K562 (cell line): Measurements from ENCODE around the gene PPM1E. TPM values are rescaled to one million over a fixed set of nuclear protein-coding genes. Genes with fewer than 3 reads are reported as not detected.

Experiments
- ATAC-seq: fragments of 200-7000 bp; cut with Tn5 transposase; 3 replicates; pipeline ENCODE4 v1.9.1; 2020; ENCODE audit warnings: moderate library complexity
- BruUV-seq: library from RNA; stranded (reverse); fragments of 400-500 nt; replicated peaks from 2 replicates; lab custom pipeline; 2021; lab: Mats Ljungman, UMichigan
- CTCF ChIA-PET: fragments of 300-600 bp; formaldehyde crosslinking; extraction: SDS; loops from one replicate; lab custom pipeline; 2021; ENCODE audit warnings: low intra/inter-chr PET ratio; lab: Yijun Ruan, JAX
- POLR2A ChIA-PET: fragments of 300-600, 350-650 bp; sonication (Branson Sonifier 250); formaldehyde crosslinking; extraction: SDS; loops from one replicate; lab custom pipeline; 2021; ENCODE audit warnings: antibody characterized with exemption, inconsistent platforms; lab: Yijun Ruan, JAX
- DNase-seq, 4 experiments: peaks; one replicate each; pipeline versions ENCODE4 v3.0.0 to v3.0.0-alpha.2; 2011 to 2018; ENCODE audit warnings: low spot score in 3 of 4, mixed read lengths in 3 of 4; ENCODE audit errors: extremely low read depth in 1 of 4
- FAIRE-seq: peaks from 2 replicates; lab custom pipeline; 2011; peaks lifted over from hg19 to GRCh38; lab: Jason Lieb, UNC
- H2AFZ ChIP-seq: 2 replicates; pipeline ENCODE4 v1.6.0; 2011; ENCODE audit warnings: low read depth, low read length, control low read depth, inconsistent platforms
- H3K27ac ChIP-seq: fragments of 200-600 bp; 3 replicates; pipeline ENCODE4 v1.8.0; 2011; ENCODE audit warnings: low read depth, mild to moderate bottlenecking, control low read depth, inconsistent platforms, low read length, moderate library complexity, mixed read lengths; ENCODE audit errors: extremely low read depth
- H3K27me3 ChIP-seq, 2 experiments: fragments of 300-600 bp in 1 of 2; 2 replicates in 1 of 2; 3 replicates in 1 of 2; pipeline versions ENCODE4 v1.6.0 to v1.8.0; 2011; ENCODE audit warnings: inconsistent platforms in 2 of 2, low read length in 2 of 2, mild to moderate bottlenecking in 1 of 2, mixed read lengths in 1 of 2, moderate library complexity in 1 of 2; ENCODE audit not compliant: control insufficient read depth in 2 of 2, insufficient read depth in 2 of 2
- H3K36me3 ChIP-seq: fragments of 300-600 bp; 3 replicates; pipeline ENCODE4 v1.8.0; 2011; ENCODE audit warnings: mild to moderate bottlenecking, low read length, inconsistent platforms; ENCODE audit not compliant: control insufficient read depth, insufficient read depth
- H3K4me1 ChIP-seq, 2 experiments: fragments of 200-600 bp in 1 of 2; replicated peaks in 1 of 2; 2 replicates in 1 of 2; 3 replicates in 1 of 2; pipeline versions ENCODE4 v1.5.1 to v1.8.0; 2011; ENCODE audit warnings: inconsistent platforms in 2 of 2, low read length in 2 of 2, mild to moderate bottlenecking in 1 of 2, mixed read lengths in 1 of 2, moderate library complexity in 1 of 2; ENCODE audit not compliant: control insufficient read depth in 2 of 2, insufficient read depth in 2 of 2
- H3K4me2 ChIP-seq: 2 replicates; pipeline ENCODE4 v1.6.1; 2011; ENCODE audit warnings: low read length, control low read depth, inconsistent platforms, mixed read lengths; ENCODE audit not compliant: insufficient read depth
- H3K4me3 ChIP-seq: fragments of 200-600 bp; sonication (generic), shearing (Covaris generic); 2 replicates; pipeline ENCODE4 v1.5.1; 2016; ENCODE audit warnings: control low read depth, inconsistent platforms
- H3K79me2 ChIP-seq: fragments of 200-600 bp; 3 replicates; pipeline ENCODE4 v1.8.0; 2011; ENCODE audit warnings: low read length, inconsistent platforms; ENCODE audit not compliant: control insufficient read depth, insufficient read depth
- H3K9ac ChIP-seq, 2 experiments: 2 replicates each; pipeline versions ENCODE4 v1.6.0 to v1.6.1; 2011; ENCODE audit warnings: low read depth in 2 of 2, low read length in 2 of 2, control low read depth in 1 of 2, inconsistent platforms in 1 of 2, mild to moderate bottlenecking in 1 of 2, mixed read lengths in 1 of 2; ENCODE audit not compliant: insufficient read depth in 1 of 2
- H3K9me1 ChIP-seq: one replicate; pipeline ENCODE4 v1.6.0; 2011; ENCODE audit warnings: inconsistent platforms, mild to moderate bottlenecking, low read length, moderate library complexity; ENCODE audit not compliant: control insufficient read depth, insufficient read depth
- H3K9me3 ChIP-seq: replicated peaks from 2 replicates; pipeline ENCODE4 v1.5.1; 2011; ENCODE audit warnings: low read depth, low read length, inconsistent platforms; ENCODE audit not compliant: control insufficient read depth, insufficient read depth
- H4K20me1 ChIP-seq: replicated peaks from 2 replicates; pipeline ENCODE4 v1.6.1; 2011; ENCODE audit warnings: low read length, inconsistent platforms, mixed read lengths; ENCODE audit not compliant: control insufficient read depth, insufficient read depth
- CBX3 ChIP-seq, 2 experiments: IDR thresholded peaks; 1 replicate in 1 of 2; 2 replicates in 1 of 2; pipeline ENCODE4 v1.6.1; 2012; ENCODE audit warnings: inconsistent platforms in 2 of 2, low read length in 2 of 2, borderline replicate concordance in 1 of 2, control low read depth in 1 of 2
- ETV6 ChIP-seq, 3 experiments: fragments of 150-350 bp in 1 of 3; sonication (generic) in 1 of 3; formaldehyde crosslinking in 1 of 3; IDR thresholded peaks; 2 replicates each; pipeline versions ENCODE4 v1.6.1 to v1.8.0; 2014 to 2022; ENCODE audit warnings: borderline replicate concordance in 2 of 3, low read depth in 2 of 3, antibody characterized with exemption in 1 of 3, low read length in 1 of 3, mild to moderate bottlenecking in 1 of 3, missing genetic modification reagents in 1 of 3
- KLF10 ChIP-seq: fragments of 250-450 bp; sonication (Bioruptor Pico); IDR thresholded peaks from 2 replicates; pipeline ENCODE4 v1.6.1; 2021; ENCODE audit warnings: matching md5 sums
- NFE2 ChIP-seq: IDR thresholded peaks from 2 replicates; pipeline ENCODE4 v1.6.1; 2014; ENCODE audit warnings: antibody characterized with exemption, low read depth
- PHF8 ChIP-seq: fragments of 200-600 bp; sonication (generic); IDR thresholded peaks from 2 replicates; pipeline ENCODE4 v1.6.1; 2012; ENCODE audit warnings: mixed run types, mild to moderate bottlenecking, inconsistent platforms, low read length, moderate library complexity, borderline replicate concordance
- SOX6 ChIP-seq: fragments of 450-650 bp; IDR thresholded peaks from 2 replicates; pipeline ENCODE4 v1.6.1; 2014; ENCODE audit warnings: mild to moderate bottlenecking
- STAG1 ChIP-seq: sonication (generic); formaldehyde crosslinking; IDR thresholded peaks from 2 replicates; pipeline ENCODE4 v1.5.0; 2020; ENCODE audit warnings: missing genetic modification reagents, borderline replicate concordance
- WGBS: fragments of 100-300 bp; shearing (Covaris generic); methylation state at CpG from one replicate; pipeline ENCODE4 v1.1.6; 2016; ENCODE audit warnings: low coverage, mixed read lengths; ENCODE audit not compliant: insufficient coverage; ENCODE audit errors: missing lambda C conversion rate; 5-methylcytosine and 5-hydroxymethylcytosine counted together
- in situ Hi-C: fragments of 300-500 bp; cut with MboI; formaldehyde crosslinking; loops from 4 replicates; pipeline ENCODE4 v1.15.0; 2018; ENCODE audit warnings: inconsistent platforms, mixed read lengths
- intact Hi-C: fragments of 100-400 bp; cut with micrococcal nuclease; formaldehyde crosslinking; loops from 2 replicates; pipeline ENCODE4 v1.14.2; 2022
- polyA plus RNA-seq, 8 experiments: library from polyadenylated mRNA; depleted of rRNA in 4 of 8; stranded (reverse) in 5 of 8; unstranded in 3 of 8; fragments of >200 nt; fragmentation: Nextera tagmentation in 2 of 8; fragmentation: Illumina TruSeq in 1 of 8; extraction: Ambion mirVana in 2 of 8; extraction: Trizol in 1 of 8; gene quantifications; 2 replicates each; pipeline versions ENCODE4 v1.2.1 to v1.2.3, GENCODE V29; 2011 to 2014; ENCODE audit warnings: inconsistent platforms in 1 of 8, missing spikeins in 1 of 8
- total RNA-seq, 7 experiments: library from RNA; depleted of rRNA in 6 of 7; stranded (reverse); fragments of >200 nt in 6 of 7; fragmentation: Illumina TruSeq in 2 of 7; extraction: Trizol in 2 of 7; gene quantifications; 2 replicates each; pipeline versions ENCODE4 v1.2.1 to v1.2.3, GENCODE V29; 2011 to 2021; ENCODE audit warnings: low replicate concordance in 1 of 7
- TF ChIP-seq, protein P1 (sequence below), 3 experiments: fragments of 200-800 bp in 1 of 3; fragments of 250-450 bp in 1 of 3; fragments of 450-650 bp in 1 of 3; sonication (Bioruptor Pico) in 1 of 3; sonication (Bioruptor generic) in 1 of 3; formaldehyde crosslinking in 1 of 3; IDR thresholded peaks; 2 replicates each; pipeline versions ENCODE4 v1.6.1 to v1.8.0; 2016 to 2022; ENCODE audit warnings: mild to moderate bottlenecking in 2 of 3, missing genetic modification characterization in 2 of 3, missing compliant biosample characterization in 1 of 3, moderate library complexity in 1 of 3

PPM1E gene
- total and polyA plus RNA-seq, 9 of the 15 experiments (the other 6 are each of a cell fraction or from before 2014, with no cell fraction given), result 1.0 to 5.7 (median 4.7) TPM

DNA sequence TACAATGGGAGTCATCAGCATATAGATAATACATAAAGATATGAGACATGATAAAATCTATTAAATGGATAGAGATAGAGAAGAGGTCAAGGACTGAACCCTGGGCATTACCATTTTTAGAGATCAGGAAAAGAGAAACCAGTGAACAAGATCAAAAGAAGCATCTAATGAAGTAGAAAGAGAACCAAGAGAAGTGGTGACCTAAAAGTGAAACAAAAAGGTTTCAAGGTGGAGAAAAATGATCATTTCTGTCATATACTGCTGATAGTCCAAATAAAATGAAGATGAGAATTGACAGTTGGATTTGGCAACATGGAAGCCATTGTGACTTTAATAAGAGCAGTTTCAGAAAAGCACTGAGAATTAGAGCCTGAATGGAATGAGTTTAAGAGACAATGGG lies 165.1 kb downstream of the PPM1E start (continued):
- TF ChIP-seq KLF10 (CRISPR knock-in tag) (no peak), CBX3 (IDR thresholded peaks at IDR 0.05; ENCODE audit: borderline replicate concordance in 1 of 2, low read length in 2 of 2) (no peak), PHF8 (no peak)

DNA sequence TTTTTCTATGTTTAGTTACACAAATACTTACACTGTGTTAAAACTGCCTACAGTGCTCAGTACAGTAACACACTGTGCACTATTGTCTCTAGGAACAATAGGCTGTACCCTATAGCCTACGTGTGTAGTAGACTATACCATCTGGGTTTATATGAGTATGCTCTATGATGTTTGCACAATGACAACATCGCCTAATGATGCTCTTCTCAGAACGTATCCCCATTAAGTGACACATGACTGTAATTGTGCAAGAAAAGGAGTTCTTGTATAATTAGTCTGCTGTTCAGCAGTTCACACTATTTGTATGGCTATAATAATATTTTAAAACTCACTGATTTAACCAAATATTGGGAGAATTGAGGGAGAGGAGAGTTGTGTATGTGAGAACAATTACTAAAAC lies 177.3 kb downstream of the PPM1E start:
- Histone ChIP-seq H3K27me3 (no peaks in the 10 kb centered on the region), H3K4me2 (no peak overlapping the region), H3K4me3 (no peak overlapping the region), H3K9ac (no peak overlapping the region), H4K20me1 (no peaks in the 10 kb centered on the region), H3K36me3 (no peaks in the 10 kb centered on the region), H3K9me1 (no peaks in the 10 kb centered on the region), H3K9me3 (no peaks in the 10 kb centered on the region), H2AFZ (no peak overlapping the region), H3K79me2 (no peaks in the 10 kb centered on the region), H3K4me1 (no peaks in the 10 kb centered on the region), H3K27ac (no peak overlapping the region)
- in situ Hi-C loops (no loop called here), intact Hi-C loops (no loop called here)
- no peak for ATAC-seq
- POLR2A ChIA-PET, result interaction anchor here (0.6 to 1.1 kb wide), 2 partner anchors 9 to 19 kb away, joined by 3 to 4 read pairs; no protein-coding TSS in a partner anchor
- no peak for TF ChIP-seq SOX6
- TF ChIP-seq, protein P1, sequence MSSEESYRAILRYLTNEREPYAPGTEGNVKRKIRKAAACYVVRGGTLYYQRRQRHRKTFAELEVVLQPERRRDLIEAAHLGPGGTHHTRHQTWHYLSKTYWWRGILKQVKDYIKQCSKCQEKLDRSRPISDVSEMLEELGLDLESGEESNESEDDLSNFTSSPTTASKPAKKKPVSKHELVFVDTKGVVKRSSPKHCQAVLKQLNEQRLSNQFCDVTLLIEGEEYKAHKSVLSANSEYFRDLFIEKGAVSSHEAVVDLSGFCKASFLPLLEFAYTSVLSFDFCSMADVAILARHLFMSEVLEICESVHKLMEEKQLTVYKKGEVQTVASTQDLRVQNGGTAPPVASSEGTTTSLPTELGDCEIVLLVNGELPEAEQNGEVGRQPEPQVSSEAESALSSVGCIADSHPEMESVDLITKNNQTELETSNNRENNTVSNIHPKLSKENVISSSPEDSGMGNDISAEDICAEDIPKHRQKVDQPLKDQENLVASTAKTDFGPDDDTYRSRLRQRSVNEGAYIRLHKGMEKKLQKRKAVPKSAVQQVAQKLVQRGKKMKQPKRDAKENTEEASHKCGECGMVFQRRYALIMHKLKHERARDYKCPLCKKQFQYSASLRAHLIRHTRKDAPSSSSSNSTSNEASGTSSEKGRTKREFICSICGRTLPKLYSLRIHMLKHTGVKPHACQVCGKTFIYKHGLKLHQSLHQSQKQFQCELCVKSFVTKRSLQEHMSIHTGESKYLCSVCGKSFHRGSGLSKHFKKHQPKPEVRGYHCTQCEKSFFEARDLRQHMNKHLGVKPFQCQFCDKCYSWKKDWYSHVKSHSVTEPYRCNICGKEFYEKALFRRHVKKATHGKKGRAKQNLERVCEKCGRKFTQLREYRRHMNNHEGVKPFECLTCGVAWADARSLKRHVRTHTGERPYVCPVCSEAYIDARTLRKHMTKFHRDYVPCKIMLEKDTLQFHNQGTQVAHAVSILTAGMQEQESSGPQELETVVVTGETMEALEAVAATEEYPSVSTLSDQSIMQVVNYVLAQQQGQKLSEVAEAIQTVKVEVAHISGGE (CRISPR knock-in tag; IDR thresholded peaks at IDR 0.05), result peak in 1 of 3 experiments; percentile 45; a peak in 1 of 6 replicates
- no peak for TF ChIP-seq NFE2
- TF ChIP-seq ETV6 (IDR thresholded peaks at IDR 0.05; ENCODE audit: borderline replicate concordance in 1 of 2, low read depth in 2 of 2, low read length in 1 of 2), result no peak
- TF ChIP-seq ETV6 (CRISPR knock-in tag; IDR thresholded peaks at IDR 0.05; ENCODE audit: borderline replicate concordance), result no peak
- no peak for TF ChIP-seq STAG1 (CRISPR knock-in tag)
- CTCF ChIA-PET, result no interaction called here
- DNase-seq, result no peak
- BruUV-seq, result no TSS peak
- no peak for FAIRE-seq
- 54% methylated on average over 3 of the region's 3 CpGs for WGBS
